ENCODE results near the gene ACOT7.
"Not testable (repeated sequence)": the region's sequence is repeated elsewhere in the genome, so short reads cannot be mapped to it uniquely, and the experiment has no call there.

DNA sequence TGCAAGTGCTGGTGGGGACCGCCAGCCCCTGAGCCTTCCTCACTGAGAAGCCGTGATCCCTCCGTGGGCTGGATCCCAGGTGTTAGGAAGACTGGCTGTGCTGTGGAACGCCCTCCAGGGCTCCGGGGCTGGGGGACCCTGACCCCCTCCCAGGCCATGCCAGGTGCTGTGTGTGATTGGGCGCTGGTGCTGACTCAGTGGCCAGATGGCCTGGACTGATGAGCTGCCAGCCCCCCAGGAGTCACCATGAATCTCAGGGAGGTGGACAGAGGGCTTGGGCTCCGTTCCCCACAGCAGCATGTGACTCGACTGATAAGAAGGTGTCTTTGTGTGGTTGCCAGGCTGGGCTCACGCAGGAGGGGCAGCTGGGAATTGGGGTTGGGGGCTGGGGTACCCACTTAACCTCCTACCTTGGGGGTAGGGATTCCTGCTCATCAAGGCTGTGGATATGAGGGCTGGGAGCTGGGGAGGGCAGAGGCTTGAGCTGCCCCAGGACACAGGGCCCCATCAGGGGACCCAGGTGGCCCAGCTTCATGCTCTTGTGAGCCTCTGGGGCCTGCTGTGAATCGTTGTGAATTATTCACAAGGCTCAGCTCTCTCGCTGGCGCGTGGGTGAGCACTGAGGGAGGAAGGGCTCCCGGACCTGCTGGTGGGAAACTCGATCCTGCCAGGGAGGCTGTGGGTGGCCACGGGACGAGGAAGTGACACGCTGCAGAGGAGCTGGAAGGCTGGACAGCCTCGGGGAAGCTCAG, 36.3 kb upstream of the ACOT7 start:
- TF ChIP-seq, protein P1, sequence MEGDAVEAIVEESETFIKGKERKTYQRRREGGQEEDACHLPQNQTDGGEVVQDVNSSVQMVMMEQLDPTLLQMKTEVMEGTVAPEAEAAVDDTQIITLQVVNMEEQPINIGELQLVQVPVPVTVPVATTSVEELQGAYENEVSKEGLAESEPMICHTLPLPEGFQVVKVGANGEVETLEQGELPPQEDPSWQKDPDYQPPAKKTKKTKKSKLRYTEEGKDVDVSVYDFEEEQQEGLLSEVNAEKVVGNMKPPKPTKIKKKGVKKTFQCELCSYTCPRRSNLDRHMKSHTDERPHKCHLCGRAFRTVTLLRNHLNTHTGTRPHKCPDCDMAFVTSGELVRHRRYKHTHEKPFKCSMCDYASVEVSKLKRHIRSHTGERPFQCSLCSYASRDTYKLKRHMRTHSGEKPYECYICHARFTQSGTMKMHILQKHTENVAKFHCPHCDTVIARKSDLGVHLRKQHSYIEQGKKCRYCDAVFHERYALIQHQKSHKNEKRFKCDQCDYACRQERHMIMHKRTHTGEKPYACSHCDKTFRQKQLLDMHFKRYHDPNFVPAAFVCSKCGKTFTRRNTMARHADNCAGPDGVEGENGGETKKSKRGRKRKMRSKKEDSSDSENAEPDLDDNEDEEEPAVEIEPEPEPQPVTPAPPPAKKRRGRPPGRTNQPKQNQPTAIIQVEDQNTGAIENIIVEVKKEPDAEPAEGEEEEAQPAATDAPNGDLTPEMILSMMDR (IDR thresholded peaks at IDR 0.05) = not testable (repeated sequence)
- TF ChIP-seq TCF7L2 (IDR thresholded peaks at IDR 0.05; ENCODE audit: low read depth, low read length); REST (IDR thresholded peaks at IDR 0.05; ENCODE audit: insufficient read depth in 1 of 2, low read depth in 2 of 2, low read length in 1 of 2); POLR2AphosphoS5 (IDR thresholded peaks at IDR 0.05; ENCODE audit: low read depth, low read length): not testable (repeated sequence)

All from Panc1 (cell line).